K562 (cell line): ENCODE measurements around the gene MCC. TPM values are rescaled to one million over a fixed set of nuclear protein-coding genes. Genes with fewer than 3 reads are reported as not detected.

Experiments
- ATAC-seq: fragments of 200-7000 bp; cut with Tn5 transposase; 3 replicates; pipeline ENCODE4 v1.9.1; 2020; ENCODE audit warnings: moderate library complexity
- Bru-seq: library from RNA; stranded (reverse); fragments of 400-500 nt; gene quantifications from one replicate; lab custom pipeline; 2021; lab: Mats Ljungman, UMichigan
- BruChase-seq, 2 experiments: library from RNA; stranded (reverse); fragments of 400-500 nt; gene quantifications; one replicate each; lab custom pipeline; 2021; lab: Mats Ljungman, UMichigan
- BruUV-seq: library from RNA; stranded (reverse); fragments of 400-500 nt; replicated peaks from 2 replicates; lab custom pipeline; 2021; lab: Mats Ljungman, UMichigan
- CTCF ChIA-PET: fragments of 300-600 bp; formaldehyde crosslinking; extraction: SDS; loops from one replicate; lab custom pipeline; 2021; ENCODE audit warnings: low intra/inter-chr PET ratio; lab: Yijun Ruan, JAX
- POLR2A ChIA-PET: fragments of 300-600, 350-650 bp; sonication (Branson Sonifier 250); formaldehyde crosslinking; extraction: SDS; loops from one replicate; lab custom pipeline; 2021; ENCODE audit warnings: antibody characterized with exemption, inconsistent platforms; lab: Yijun Ruan, JAX
- DNase-seq, 4 experiments: peaks; one replicate each; pipeline versions ENCODE4 v3.0.0 to v3.0.0-alpha.2; 2011 to 2018; ENCODE audit warnings: low spot score in 3 of 4, mixed read lengths in 3 of 4; ENCODE audit errors: extremely low read depth in 1 of 4
- FAIRE-seq: peaks from 2 replicates; lab custom pipeline; 2011; peaks lifted over from hg19 to GRCh38; lab: Jason Lieb, UNC
- H2AFZ ChIP-seq: 2 replicates; pipeline ENCODE4 v1.6.0; 2011; ENCODE audit warnings: low read depth, low read length, control low read depth, inconsistent platforms
- H3K27ac ChIP-seq: fragments of 200-600 bp; 3 replicates; pipeline ENCODE4 v1.8.0; 2011; ENCODE audit warnings: low read depth, mild to moderate bottlenecking, control low read depth, inconsistent platforms, low read length, moderate library complexity, mixed read lengths; ENCODE audit errors: extremely low read depth
- H3K27me3 ChIP-seq, 2 experiments: fragments of 300-600 bp in 1 of 2; 2 replicates in 1 of 2; 3 replicates in 1 of 2; pipeline versions ENCODE4 v1.6.0 to v1.8.0; 2011; ENCODE audit warnings: inconsistent platforms in 2 of 2, low read length in 2 of 2, mild to moderate bottlenecking in 1 of 2, mixed read lengths in 1 of 2, moderate library complexity in 1 of 2; ENCODE audit not compliant: control insufficient read depth in 2 of 2, insufficient read depth in 2 of 2
- H3K36me3 ChIP-seq: fragments of 300-600 bp; 3 replicates; pipeline ENCODE4 v1.8.0; 2011; ENCODE audit warnings: mild to moderate bottlenecking, low read length, inconsistent platforms; ENCODE audit not compliant: control insufficient read depth, insufficient read depth
- H3K4me1 ChIP-seq, 2 experiments: fragments of 200-600 bp in 1 of 2; replicated peaks in 1 of 2; 2 replicates in 1 of 2; 3 replicates in 1 of 2; pipeline versions ENCODE4 v1.5.1 to v1.8.0; 2011; ENCODE audit warnings: inconsistent platforms in 2 of 2, low read length in 2 of 2, mild to moderate bottlenecking in 1 of 2, mixed read lengths in 1 of 2, moderate library complexity in 1 of 2; ENCODE audit not compliant: control insufficient read depth in 2 of 2, insufficient read depth in 2 of 2
- H3K4me2 ChIP-seq: 2 replicates; pipeline ENCODE4 v1.6.1; 2011; ENCODE audit warnings: low read length, control low read depth, inconsistent platforms, mixed read lengths; ENCODE audit not compliant: insufficient read depth
- H3K4me3 ChIP-seq: fragments of 200-600 bp; sonication (generic), shearing (Covaris generic); 2 replicates; pipeline ENCODE4 v1.5.1; 2016; ENCODE audit warnings: control low read depth, inconsistent platforms
- H3K79me2 ChIP-seq: fragments of 200-600 bp; 3 replicates; pipeline ENCODE4 v1.8.0; 2011; ENCODE audit warnings: low read length, inconsistent platforms; ENCODE audit not compliant: control insufficient read depth, insufficient read depth
- H3K9ac ChIP-seq, 2 experiments: 2 replicates each; pipeline versions ENCODE4 v1.6.0 to v1.6.1; 2011; ENCODE audit warnings: low read depth in 2 of 2, low read length in 2 of 2, control low read depth in 1 of 2, inconsistent platforms in 1 of 2, mild to moderate bottlenecking in 1 of 2, mixed read lengths in 1 of 2; ENCODE audit not compliant: insufficient read depth in 1 of 2
- H3K9me1 ChIP-seq: one replicate; pipeline ENCODE4 v1.6.0; 2011; ENCODE audit warnings: inconsistent platforms, mild to moderate bottlenecking, low read length, moderate library complexity; ENCODE audit not compliant: control insufficient read depth, insufficient read depth
- H3K9me3 ChIP-seq: replicated peaks from 2 replicates; pipeline ENCODE4 v1.5.1; 2011; ENCODE audit warnings: low read depth, low read length, inconsistent platforms; ENCODE audit not compliant: control insufficient read depth, insufficient read depth
- H4K20me1 ChIP-seq: replicated peaks from 2 replicates; pipeline ENCODE4 v1.6.1; 2011; ENCODE audit warnings: low read length, inconsistent platforms, mixed read lengths; ENCODE audit not compliant: control insufficient read depth, insufficient read depth
- ADNP ChIP-seq: fragments of 200-800 bp; sonication (Bioruptor generic); IDR thresholded peaks from 2 replicates; pipeline ENCODE4 v1.6.1; 2016; ENCODE audit warnings: missing genetic modification characterization, missing compliant biosample characterization
- DPF2 ChIP-seq: fragments of 450-650 bp; IDR thresholded peaks from 2 replicates; pipeline ENCODE4 v1.6.1; 2016
- POLR2A ChIP-seq: fragments of 450-650 bp; conservative IDR thresholded peaks from 2 replicates; pipeline ENCODE4 v1.6.1; 2016
- PTRF ChIP-seq: fragments of 450-650 bp; IDR thresholded peaks from 2 replicates; pipeline ENCODE4 v1.6.1; 2016; ENCODE audit warnings: mild to moderate bottlenecking, missing genetic modification characterization, missing compliant biosample characterization
- WHSC1 ChIP-seq: IDR thresholded peaks from one replicate; pipeline ENCODE4 v1.6.1; 2012; ENCODE audit warnings: low read length, control low read depth, inconsistent platforms
- WGBS: fragments of 100-300 bp; shearing (Covaris generic); methylation state at CpG from one replicate; pipeline ENCODE4 v1.1.6; 2016; ENCODE audit warnings: low coverage, mixed read lengths; ENCODE audit not compliant: insufficient coverage; ENCODE audit errors: missing lambda C conversion rate; 5-methylcytosine and 5-hydroxymethylcytosine counted together
- in situ Hi-C: fragments of 300-500 bp; cut with MboI; formaldehyde crosslinking; loops from 4 replicates; pipeline ENCODE4 v1.15.0; 2018; ENCODE audit warnings: inconsistent platforms, mixed read lengths
- intact Hi-C: fragments of 100-400 bp; cut with micrococcal nuclease; formaldehyde crosslinking; loops from 2 replicates; pipeline ENCODE4 v1.14.2; 2022
- long read RNA-seq, 3 experiments: library from polyadenylated mRNA in 2 of 3; library from RNA in 1 of 3; unstranded in 2 of 3; stranded (forward) in 1 of 3; transcript quantifications; one replicate each; pipeline ENCODE4 v2.0.0, GENCODE V29; 2019 to 2022
- polyA minus RNA-seq, 3 experiments: library from RNA; depleted of rRNA, polyadenylated mRNA; stranded (reverse); fragments of >200 nt; gene quantifications; 2 replicates each; pipeline ENCODE4 v1.2.3, GENCODE V29; 2011
- polyA plus RNA-seq, 8 experiments: library from polyadenylated mRNA; depleted of rRNA in 4 of 8; stranded (reverse) in 5 of 8; unstranded in 3 of 8; fragments of >200 nt; fragmentation: Nextera tagmentation in 2 of 8; fragmentation: Illumina TruSeq in 1 of 8; extraction: Ambion mirVana in 2 of 8; extraction: Trizol in 1 of 8; gene quantifications; 2 replicates each; pipeline versions ENCODE4 v1.2.1 to v1.2.3, GENCODE V29; 2011 to 2014; ENCODE audit warnings: inconsistent platforms in 1 of 8, missing spikeins in 1 of 8
- total RNA-seq, 7 experiments: library from RNA; depleted of rRNA in 6 of 7; stranded (reverse); fragments of >200 nt in 6 of 7; fragmentation: Illumina TruSeq in 2 of 7; extraction: Trizol in 2 of 7; gene quantifications; 2 replicates each; pipeline versions ENCODE4 v1.2.1 to v1.2.3, GENCODE V29; 2011 to 2021; ENCODE audit warnings: low replicate concordance in 1 of 7
- TF ChIP-seq, protein P1 (sequence below): fragments of 450-650 bp; IDR thresholded peaks from 2 replicates; pipeline ENCODE4 v1.6.1; 2016; ENCODE audit warnings: antibody characterized with exemption

The MCC gene
- 0.05 TPM in 1 of 2 replicates, not detected in the other for total RNA-seq (2011; cell fraction: chromatin; rRNA removed; ENCODE audit: low replicate concordance)
- 0.13 TPM in 1 of 2 replicates, not detected in the other for total RNA-seq (2011; cell fraction: nucleolus; rRNA removed)
- 0.15 TPM in 1 of 2 replicates, not detected in the other for total RNA-seq (2011; cell fraction: nucleoplasm; rRNA removed)
- total RNA-seq (2014; rRNA removed), result 0.04 TPM in 1 of 2 replicates, not detected in the other
- total RNA-seq (2014; rRNA removed; fragmentation: Illumina TruSeq; extraction: Trizol), result 0.04 and 0.06 TPM in 2 replicates
- total RNA-seq (2015; rRNA removed; fragmentation: Illumina TruSeq; extraction: Trizol), result 0.04 TPM in 1 of 2 replicates, not detected in the other
- total RNA-seq (2021), result 0.07 and 0.18 TPM in 2 replicates
- polyA plus RNA-seq (2011; rRNA removed), result 0.01 and 0.06 TPM in 2 replicates
- polyA plus RNA-seq (2011; cell fraction: cytosol; rRNA removed), result under 0.01 and 0.03 TPM in 2 replicates
- not detected in 2 replicates for polyA plus RNA-seq (2011; cell fraction: nucleus; rRNA removed)
- polyA plus RNA-seq (2012), result 0.08 and 0.11 TPM in 2 replicates
- polyA plus RNA-seq (2014; fragmentation: Illumina TruSeq; extraction: Trizol), result 0.03 and 0.07 TPM in 2 replicates
- under 1 TPM; 0.06 to 0.24 TPM for polyA plus RNA-seq (2014; fragmentation: Nextera tagmentation; extraction: Ambion mirVana)
- 0.04 and 0.05 TPM in 2 replicates for polyA plus RNA-seq (2014; rRNA removed)
- 0.03 and 0.04 TPM in 2 replicates for polyA minus RNA-seq (2011; rRNA and poly(A)+ RNA removed)
- not detected in 2 replicates for polyA minus RNA-seq (2011; cell fraction: cytosol; rRNA and poly(A)+ RNA removed)
- polyA minus RNA-seq (2011; cell fraction: nucleus; rRNA and poly(A)+ RNA removed), result 0.27 TPM in 1 of 2 replicates, not detected in the other
- Bru-seq, nascent RNA, result percentile 7 among the genes with signal in this experiment
- BruChase-seq, experiment 1, labeled RNA remaining after a 2-hour chase, result percentile 7 among the genes with signal in this experiment
- percentile 7 among the genes with signal in this experiment for BruChase-seq, experiment 2, labeled RNA remaining after a 6-hour chase
- long read RNA-seq, experiment 1, result 0 reads
- long read RNA-seq, experiment 2, result 0 reads
- long read RNA-seq, experiment 3, result 0 reads

DNA sequence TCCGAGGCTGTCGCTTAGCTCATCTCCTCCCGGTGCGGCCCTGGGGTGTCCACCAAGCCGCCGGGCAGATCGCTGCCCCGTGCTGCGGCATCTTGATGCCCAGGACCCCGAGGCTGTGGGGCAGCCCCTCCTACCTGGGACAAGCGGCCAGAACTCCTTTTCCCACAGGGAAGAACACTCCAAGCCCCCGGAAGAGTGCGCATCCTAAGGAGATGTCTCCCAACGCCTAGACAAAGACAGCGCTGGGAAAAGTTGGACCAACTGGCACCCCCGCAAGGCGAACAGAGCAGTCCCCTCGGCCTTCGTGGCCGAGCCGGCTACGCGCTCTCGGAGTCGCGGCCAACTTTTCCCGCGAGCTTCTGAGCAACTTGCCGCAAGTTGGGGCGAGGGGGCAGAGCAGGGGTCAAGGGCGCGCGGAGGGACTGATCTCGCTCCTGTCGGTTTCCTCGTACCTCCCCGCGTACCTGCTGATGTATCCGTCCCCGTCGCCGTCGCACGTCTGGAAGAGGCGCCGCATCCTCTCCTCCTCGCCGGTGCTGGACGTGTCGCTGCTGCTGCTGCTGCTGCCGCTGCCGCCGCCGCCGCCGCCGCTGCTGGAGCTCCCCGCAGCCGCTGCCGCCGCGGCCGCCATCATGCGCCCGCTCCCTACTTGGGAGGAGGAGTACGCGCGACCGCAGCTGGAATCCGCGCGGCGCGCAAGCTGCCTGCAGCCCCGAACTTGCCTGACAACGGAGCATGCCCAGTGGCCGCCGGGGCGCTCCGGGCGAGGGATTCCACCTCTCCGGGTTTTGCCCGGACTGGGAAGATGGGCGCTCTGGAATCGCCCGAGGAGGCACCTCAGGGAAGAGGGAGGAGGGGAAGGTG lies at the start of gene MCC:
Gene MCC (minus strand): TSS at position 673 of the 864 bp plus-strand sequence.
- Histone ChIP-seq H3K9me1 (no peaks in the 10 kb centered on the region), H4K20me1 (no peaks in the 10 kb centered on the region), H3K27me3 (peaks cover 5 to 24% of the 10 kb centered on the region in 2 experiments; a peak in 3 of 5 replicates), H3K36me3 (no peaks in the 10 kb centered on the region), H3K79me2 (no peaks in the 10 kb centered on the region), H3K9ac (no peak within 1 kb of the TSS), H3K4me2 (no peak within 1 kb of the TSS), H3K27ac (no peak within 1 kb of the TSS), H3K9me3 (peaks cover 3% of the 10 kb centered on the region), H3K4me3 (no peak within 1 kb of the TSS), H2AFZ (no peak within 1 kb of the TSS), H3K4me1 (peaks cover 0 to 12% of the 10 kb centered on the region in 2 experiments; a peak in 2 of 5 replicates)
- FAIRE-seq, result no peak
- ChIA-PET CTCF (no interaction called here), POLR2A (no interaction called here)
- no TSS peak for BruUV-seq
- no peak for ATAC-seq
- WGBS, result 30% methylated on average over 64 of the region's 86 CpGs
- in situ Hi-C loops, result no loop called here
- no peak for DNase-seq
- TF ChIP-seq PTRF (tag) (no peak), POLR2A (no peak), DPF2 (no peak), ADNP (no peak), WHSC1 (no peak)
- TF ChIP-seq, protein P1, sequence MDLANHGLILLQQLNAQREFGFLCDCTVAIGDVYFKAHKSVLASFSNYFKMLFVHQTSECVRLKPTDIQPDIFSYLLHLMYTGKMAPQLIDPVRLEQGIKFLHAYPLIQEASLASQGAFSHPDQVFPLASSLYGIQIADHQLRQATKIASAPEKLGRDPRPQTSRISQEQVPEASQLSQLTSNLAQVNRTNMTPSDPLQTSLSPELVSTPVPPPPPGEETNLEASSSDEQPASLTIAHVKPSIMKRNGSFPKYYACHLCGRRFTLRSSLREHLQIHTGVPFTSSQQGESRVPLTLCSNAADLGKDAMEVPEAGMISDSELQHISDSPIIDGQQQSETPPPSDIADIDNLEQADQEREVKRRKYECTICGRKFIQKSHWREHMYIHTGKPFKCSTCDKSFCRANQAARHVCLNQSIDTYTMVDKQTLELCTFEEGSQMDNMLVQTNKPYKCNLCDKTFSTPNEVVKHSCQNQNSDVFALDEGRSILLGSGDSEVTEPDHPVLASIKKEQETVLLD, result no peak
- intact Hi-C loops, result no loop called here
